Measurements from ENCODE around the gene LAMA2. TPM values are rescaled to one million over a fixed set of nuclear protein-coding genes. Genes with fewer than 3 reads are reported as not detected.

The LAMA2 gene
- total RNA-seq, 1 donor, result 9.4 TPM

- Histone ChIP-seq H3K4me3 (ENCODE audit: insufficient read depth, low read length) (no peak overlapping the region), H3K4me1 (ENCODE audit: insufficient read depth, low read length) (no peaks in the 10 kb centered on the region), H3K36me3 (ENCODE audit: insufficient read depth, low read length) (no peaks in the 10 kb centered on the region), H3K79me2 (ENCODE audit: insufficient read depth, low read length) (no peaks in the 10 kb centered on the region), H2AFZ (ENCODE audit: low read length) (no peak overlapping the region), H3K27me3 (ENCODE audit: insufficient read depth, low read length) (no peaks in the 10 kb centered on the region), H4K20me1 (ENCODE audit: insufficient read depth, low read length) (no peaks in the 10 kb centered on the region), H3K4me2 (ENCODE audit: insufficient read depth, low read length) (no peak overlapping the region), H3K9me3 (ENCODE audit: low read depth, low read length) (no peaks in the 10 kb centered on the region), H3K27ac (ENCODE audit: low read depth, low read length) (no peak overlapping the region)
- no peak for TF ChIP-seq CTCF (IDR thresholded peaks at IDR 0.05; ENCODE audit: extremely low read depth, low read depth, low read length)
- DNase-seq (ENCODE audit: insufficient read length, low spot score, missing footprints), result no peak
Measured at GRCh38 chr6:129110690-129111343, 227.9 kb downstream of the LAMA2 start.

- no peaks in the 10 kb centered on the region for H4K20me1 ChIP-seq (ENCODE audit: insufficient read depth, low read length)
- no peak overlapping the region for H3K4me3 ChIP-seq (ENCODE audit: insufficient read depth, low read length)
- no peak for TF ChIP-seq CTCF (IDR thresholded peaks at IDR 0.05; ENCODE audit: extremely low read depth, low read depth, low read length)
- no peaks in the 10 kb centered on the region for H3K4me1 ChIP-seq (ENCODE audit: insufficient read depth, low read length)
- H3K36me3 ChIP-seq (ENCODE audit: insufficient read depth, low read length), result no peaks in the 10 kb centered on the region
- no peak overlapping the region for H2AFZ ChIP-seq (ENCODE audit: low read length)
- H3K79me2 ChIP-seq (ENCODE audit: insufficient read depth, low read length), result no peaks in the 10 kb centered on the region
- no peaks in the 10 kb centered on the region for H3K27me3 ChIP-seq (ENCODE audit: insufficient read depth, low read length)
- H3K27ac ChIP-seq (ENCODE audit: low read depth, low read length), result no peak overlapping the region
- no peak for DNase-seq (ENCODE audit: insufficient read length, low spot score, missing footprints)
- no peak overlapping the region for H3K4me2 ChIP-seq (ENCODE audit: insufficient read depth, low read length)
- no peaks in the 10 kb centered on the region for H3K9me3 ChIP-seq (ENCODE audit: low read depth, low read length)
Measured at GRCh38 chr6:129111346-129111745, 228.4 kb downstream of the LAMA2 start.

- Histone ChIP-seq H3K4me3 (ENCODE audit: insufficient read depth, low read length) (no peak overlapping the region), H3K79me2 (ENCODE audit: insufficient read depth, low read length) (no peaks in the 10 kb centered on the region), H3K4me2 (ENCODE audit: insufficient read depth, low read length) (no peak overlapping the region), H3K4me1 (ENCODE audit: insufficient read depth, low read length) (no peaks in the 10 kb centered on the region), H2AFZ (ENCODE audit: low read length) (no peak overlapping the region), H4K20me1 (ENCODE audit: insufficient read depth, low read length) (no peaks in the 10 kb centered on the region), H3K27me3 (ENCODE audit: insufficient read depth, low read length) (no peaks in the 10 kb centered on the region), H3K36me3 (ENCODE audit: insufficient read depth, low read length) (no peaks in the 10 kb centered on the region), H3K27ac (ENCODE audit: low read depth, low read length) (no peak overlapping the region), H3K9me3 (ENCODE audit: low read depth, low read length) (no peaks in the 10 kb centered on the region)
- TF ChIP-seq CTCF (IDR thresholded peaks at IDR 0.05; ENCODE audit: extremely low read depth, low read depth, low read length), result no peak
- no peak for DNase-seq (ENCODE audit: insufficient read length, low spot score, missing footprints)
Measured at GRCh38 chr6:129111853-129112252, 228.9 kb downstream of the LAMA2 start.

GRCh38 chr6:129112591-129112990, 229.7 kb downstream of the LAMA2 start:
- H3K36me3 ChIP-seq (ENCODE audit: insufficient read depth, low read length), result no peaks in the 10 kb centered on the region
- no peaks in the 10 kb centered on the region for H3K27me3 ChIP-seq (ENCODE audit: insufficient read depth, low read length)
- H3K9me3 ChIP-seq (ENCODE audit: low read depth, low read length), result no peaks in the 10 kb centered on the region
- TF ChIP-seq CTCF (IDR thresholded peaks at IDR 0.05; ENCODE audit: extremely low read depth, low read depth, low read length), result no peak
- no peaks in the 10 kb centered on the region for H3K4me1 ChIP-seq (ENCODE audit: insufficient read depth, low read length)
- no peak overlapping the region for H3K27ac ChIP-seq (ENCODE audit: low read depth, low read length)
- H3K4me2 ChIP-seq (ENCODE audit: insufficient read depth, low read length), result no peak overlapping the region
- H4K20me1 ChIP-seq (ENCODE audit: insufficient read depth, low read length), result no peaks in the 10 kb centered on the region
- no peaks in the 10 kb centered on the region for H3K79me2 ChIP-seq (ENCODE audit: insufficient read depth, low read length)
- no peak overlapping the region for H2AFZ ChIP-seq (ENCODE audit: low read length)
- no peak overlapping the region for H3K4me3 ChIP-seq (ENCODE audit: insufficient read depth, low read length)
- DNase-seq (ENCODE audit: insufficient read length, low spot score, missing footprints), result no peak

Data from osteoblast (primary cell).